HG02610 (cell line): ENCODE measurements around the gene ERCC6.

Experiments
- ATAC-seq: cut with Tn5 transposase; IDR thresholded peaks from one replicate; pipeline ENCODE4 v1.9.1; 2021; ENCODE audit warnings: mild to moderate bottlenecking, moderate library complexity; ENCODE audit not compliant: unreplicated experiment

Gene ERCC6

DNA sequence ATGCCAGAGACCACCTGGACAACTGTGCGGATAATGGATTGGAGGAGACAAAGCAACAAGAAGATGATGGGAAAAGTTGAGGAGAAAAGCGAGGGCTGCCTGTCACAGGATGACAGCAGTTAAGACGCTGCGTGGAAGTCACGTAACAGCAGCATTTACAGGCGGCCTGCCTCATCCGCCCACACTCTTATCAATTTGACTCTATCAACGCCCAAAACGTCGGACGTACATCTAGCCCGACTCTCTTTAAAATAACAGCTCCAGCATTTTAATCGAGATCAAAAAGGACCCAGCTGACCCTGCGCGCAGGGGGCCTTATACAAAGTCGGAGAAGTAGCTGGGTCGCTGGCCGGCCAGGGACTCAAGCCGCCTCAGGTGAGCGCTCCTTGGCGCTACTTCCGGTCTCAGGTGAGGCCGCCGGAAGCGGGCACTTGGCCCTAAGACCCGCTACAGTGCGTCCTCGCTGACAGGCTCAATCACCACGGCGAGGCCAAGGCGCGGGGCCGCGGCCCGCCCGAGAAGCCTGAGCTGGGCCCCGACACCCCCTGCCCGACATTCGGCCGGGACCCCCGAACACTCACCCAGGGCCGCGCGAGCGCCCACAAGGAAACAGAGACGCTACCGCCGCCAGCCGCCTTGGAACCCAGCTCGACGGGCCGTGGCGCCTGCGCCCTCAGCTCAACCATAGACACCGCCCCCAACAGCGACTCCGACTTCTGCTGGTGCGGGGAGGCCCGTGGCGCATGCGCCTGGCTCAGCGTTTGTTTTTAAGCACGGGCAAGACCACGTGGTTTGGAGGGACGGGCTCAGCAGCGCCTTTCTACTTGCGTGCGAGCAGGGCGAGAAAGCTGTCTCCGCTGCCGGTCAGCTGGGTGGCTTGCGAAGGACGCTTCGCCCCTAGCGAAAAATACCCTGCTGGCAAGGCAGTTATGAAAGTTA, at the start of gene ERCC6:
Gene ERCC6 (minus strand): TSS at position 741 of the 939 bp plus-strand sequence.
- ATAC-seq, result peak; percentile 85

DNA sequence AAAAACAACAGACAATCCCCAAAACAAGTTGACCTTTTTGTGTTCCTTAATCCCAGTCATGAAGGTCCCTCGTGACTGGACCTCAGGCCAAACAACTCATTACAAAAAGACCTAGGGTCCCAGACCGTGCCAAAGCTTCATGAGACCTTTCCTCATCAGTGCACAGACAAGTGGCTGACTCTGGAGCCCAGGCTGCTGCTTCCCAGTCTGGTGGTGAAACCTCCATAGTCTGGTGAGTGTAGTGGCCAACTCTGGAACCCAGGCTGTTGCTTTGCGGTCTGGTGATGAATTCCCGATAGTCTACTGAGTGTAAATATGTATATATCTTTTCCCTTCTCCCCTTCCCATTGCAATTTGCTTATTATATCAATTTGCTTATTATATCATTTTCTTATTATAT, 49.1 kb upstream of the ERCC6 start:
- ATAC-seq, result no peak

DNA sequence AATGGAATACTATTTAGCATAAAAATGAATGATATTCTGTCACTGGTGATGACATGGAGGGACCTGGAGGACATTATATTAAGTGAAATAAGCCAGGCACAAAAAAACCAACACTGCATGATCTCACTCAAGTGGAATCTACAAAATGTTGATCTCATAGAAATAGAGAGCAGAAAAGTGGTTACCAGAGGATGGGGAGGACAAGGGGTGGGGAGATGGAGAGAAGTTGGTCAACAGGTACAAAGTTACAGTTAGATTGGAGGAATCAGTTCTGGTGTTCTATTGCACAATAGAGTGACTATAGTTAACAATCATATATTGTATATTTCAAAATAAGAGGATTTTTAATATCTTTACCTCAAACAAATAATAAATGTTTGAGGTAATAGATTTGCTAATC, 46.5 kb upstream of the ERCC6 start:
- ATAC-seq, result no peak

GRCh38 chr10:49579621-49580020, 40.7 kb upstream of the ERCC6 start:
- ATAC-seq, result no peak

GRCh38 chr10:49578392-49578791, 39.5 kb upstream of the ERCC6 start:
- ATAC-seq, result no peak

GRCh38 chr10:49577182-49577925, 38.4 kb upstream of the ERCC6 start:
- ATAC-seq, result peak; percentile 45

DNA sequence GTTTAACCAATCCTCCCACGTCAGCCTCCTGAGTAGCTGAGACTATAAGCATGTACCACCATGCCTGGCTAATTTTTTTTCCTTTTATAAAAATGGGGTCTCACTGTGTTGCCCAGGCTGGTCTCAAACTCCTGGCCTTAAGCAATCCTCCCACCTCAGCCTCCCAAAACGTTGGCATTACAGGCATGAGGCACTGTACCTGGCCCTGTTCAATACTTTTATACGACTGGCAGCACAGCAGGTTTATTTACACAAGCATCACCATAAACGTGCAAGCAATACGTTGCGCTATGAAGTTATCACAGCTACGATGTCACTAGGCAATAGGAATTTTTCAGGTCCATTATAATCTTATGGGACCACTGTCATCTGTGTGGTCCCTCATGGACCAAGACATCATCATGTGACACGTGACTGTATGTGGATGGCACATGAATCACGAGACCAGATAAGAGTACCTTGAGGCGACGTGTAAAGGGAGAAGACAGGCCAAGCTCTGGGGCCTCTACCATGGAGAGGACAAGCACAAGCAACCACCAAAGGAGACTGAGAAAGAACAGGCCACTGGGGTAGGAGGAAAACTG, 36.7 kb upstream of the ERCC6 start:
- no peak for ATAC-seq

DNA sequence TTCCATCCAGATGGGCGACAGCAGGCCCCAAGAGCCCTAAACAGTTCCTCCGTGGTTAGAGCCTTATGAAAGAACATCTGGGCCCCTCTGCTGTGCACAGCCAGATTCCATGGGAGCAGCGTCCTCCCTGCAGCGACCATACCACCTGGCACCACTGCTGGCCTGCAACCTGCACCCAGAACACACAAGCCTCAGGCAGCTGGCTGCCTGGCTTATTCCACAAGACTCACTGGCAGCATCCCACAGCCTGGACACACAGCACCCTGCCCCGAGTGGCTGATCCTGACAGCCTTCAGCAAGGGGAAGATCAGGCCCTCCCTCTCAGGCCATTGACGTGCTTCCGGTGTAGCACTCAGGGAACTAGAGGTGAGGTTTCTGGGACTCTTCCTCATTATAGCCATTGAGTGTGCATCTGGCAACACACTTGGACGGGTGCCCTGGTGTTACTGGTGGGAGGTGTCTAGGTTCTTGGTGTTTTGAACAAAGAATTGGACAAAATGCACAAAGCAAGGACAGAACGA, 33.7 kb upstream of the ERCC6 start:
- ATAC-seq, result no peak

- ATAC-seq, result no peak
Measured at GRCh38 chr10:49571388-49571787, 32.5 kb upstream of the ERCC6 start.

GRCh38 chr10:49569031-49569631, 30.2 kb upstream of the ERCC6 start:
- ATAC-seq, result no peak

DNA sequence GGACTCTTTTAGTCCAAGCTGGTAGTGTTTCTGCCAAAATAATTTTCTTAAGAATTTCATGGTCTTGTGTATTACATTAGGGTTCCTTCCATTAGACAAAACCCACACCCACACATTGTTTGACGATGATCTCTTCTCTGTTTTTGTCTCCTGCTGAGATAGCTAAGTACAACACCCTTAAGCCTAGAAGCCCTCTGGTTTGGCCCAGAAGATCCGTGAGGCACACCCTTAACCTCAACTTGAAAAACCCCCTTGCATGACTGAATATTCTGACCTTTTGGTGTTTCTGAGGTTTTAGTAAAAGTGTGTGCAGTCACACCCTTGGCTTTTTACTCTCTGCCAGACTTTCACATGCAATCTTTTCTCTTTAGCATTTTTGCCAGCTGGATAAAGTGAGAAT, 29.3 kb upstream of the ERCC6 start:
- peak; percentile 76 for ATAC-seq

GRCh38 chr10:49567810-49568209, 28.9 kb upstream of the ERCC6 start:
- no peak for ATAC-seq

GRCh38 chr10:49564461-49565009, 25.6 kb upstream of the ERCC6 start:
- ATAC-seq, result no peak

DNA sequence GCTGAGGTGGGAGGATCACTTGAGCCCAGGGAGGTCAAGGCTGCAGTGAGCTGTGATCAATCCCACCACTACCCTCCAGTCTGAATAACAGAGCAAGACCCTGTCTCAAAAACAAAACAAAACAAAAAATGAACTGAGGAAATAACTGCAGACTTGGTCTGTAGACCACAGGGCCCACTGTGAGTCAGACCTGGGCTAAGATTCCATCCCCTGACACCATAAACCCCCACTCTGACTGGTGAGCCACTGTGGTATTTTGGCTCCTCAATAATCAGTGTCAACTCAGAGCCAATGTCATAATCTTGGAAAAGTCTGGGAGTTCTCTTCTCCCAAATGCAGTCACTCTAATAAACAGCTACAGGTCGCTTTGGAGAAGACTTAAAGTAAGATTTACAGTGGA, 24.0 kb upstream of the ERCC6 start:
- ATAC-seq, result no peak

DNA sequence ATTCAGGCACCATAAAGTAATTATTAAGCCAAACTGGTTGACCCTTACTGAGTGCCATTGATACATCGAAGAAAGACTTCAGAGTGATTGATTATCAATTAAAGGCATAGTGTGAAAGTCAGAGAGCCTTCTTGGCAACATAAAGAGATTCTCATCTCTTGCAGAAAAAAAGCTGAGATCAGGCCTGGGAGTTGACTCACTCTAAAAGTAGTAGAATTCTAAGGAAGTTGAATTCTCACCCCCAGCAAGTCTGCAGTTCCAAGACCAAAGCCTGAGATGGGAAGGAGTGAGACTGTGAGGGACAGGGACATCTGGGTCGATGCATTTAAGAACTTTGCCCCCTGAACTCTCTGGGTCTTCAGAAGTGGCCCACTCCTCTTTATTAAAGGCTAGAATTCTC, 21.6 kb upstream of the ERCC6 start:
- no peak for ATAC-seq

- ATAC-seq, result no peak
Measured at GRCh38 chr10:49559476-49559875, 20.6 kb upstream of the ERCC6 start.

- ATAC-seq, result no peak
Measured at GRCh38 chr10:49558190-49558589, 19.3 kb upstream of the ERCC6 start.

GRCh38 chr10:49557681-49558080, 18.8 kb upstream of the ERCC6 start:
- no peak for ATAC-seq

GRCh38 chr10:49556723-49557122, 17.8 kb upstream of the ERCC6 start:
- no peak for ATAC-seq

GRCh38 chr10:49552277-49552676, 13.4 kb upstream of the ERCC6 start:
- ATAC-seq, result no peak

- ATAC-seq, result no peak
Measured at GRCh38 chr10:49550563-49550962, 11.6 kb upstream of the ERCC6 start.
